ENCODE measurements around the gene CBR1. TPM values are rescaled to one million over a fixed set of nuclear protein-coding genes. Genes with fewer than 3 reads are reported as not detected.

CBR1 gene
- total and polyA plus RNA-seq, 8 donors, result 20.7 to 83.4 (median 30.1) TPM

DNA sequence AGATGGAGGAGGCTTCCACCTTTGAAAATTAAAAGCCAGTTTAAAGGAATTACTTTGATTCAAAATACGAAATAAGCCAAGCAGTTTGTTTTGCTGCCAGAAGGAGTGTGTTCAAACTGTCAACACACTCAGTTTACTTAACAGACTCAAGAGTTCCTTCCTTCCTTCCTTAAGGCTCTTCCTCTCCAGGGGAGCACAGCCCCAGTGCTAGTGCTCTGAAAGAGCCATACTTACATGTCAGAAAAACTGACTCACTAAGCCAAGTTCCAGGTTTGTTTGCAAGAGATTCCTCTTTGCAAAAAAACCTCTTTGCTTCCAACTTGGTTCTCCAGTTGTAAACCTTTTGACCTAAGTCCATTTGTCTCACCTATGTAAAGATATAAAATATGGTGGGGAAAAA lies 23.8 kb upstream of the CBR1 start:
- peaks cover 0 to 8% of the 10 kb centered on the region in 2 donors for H3K4me1 ChIP-seq
- TF ChIP-seq, protein P1, sequence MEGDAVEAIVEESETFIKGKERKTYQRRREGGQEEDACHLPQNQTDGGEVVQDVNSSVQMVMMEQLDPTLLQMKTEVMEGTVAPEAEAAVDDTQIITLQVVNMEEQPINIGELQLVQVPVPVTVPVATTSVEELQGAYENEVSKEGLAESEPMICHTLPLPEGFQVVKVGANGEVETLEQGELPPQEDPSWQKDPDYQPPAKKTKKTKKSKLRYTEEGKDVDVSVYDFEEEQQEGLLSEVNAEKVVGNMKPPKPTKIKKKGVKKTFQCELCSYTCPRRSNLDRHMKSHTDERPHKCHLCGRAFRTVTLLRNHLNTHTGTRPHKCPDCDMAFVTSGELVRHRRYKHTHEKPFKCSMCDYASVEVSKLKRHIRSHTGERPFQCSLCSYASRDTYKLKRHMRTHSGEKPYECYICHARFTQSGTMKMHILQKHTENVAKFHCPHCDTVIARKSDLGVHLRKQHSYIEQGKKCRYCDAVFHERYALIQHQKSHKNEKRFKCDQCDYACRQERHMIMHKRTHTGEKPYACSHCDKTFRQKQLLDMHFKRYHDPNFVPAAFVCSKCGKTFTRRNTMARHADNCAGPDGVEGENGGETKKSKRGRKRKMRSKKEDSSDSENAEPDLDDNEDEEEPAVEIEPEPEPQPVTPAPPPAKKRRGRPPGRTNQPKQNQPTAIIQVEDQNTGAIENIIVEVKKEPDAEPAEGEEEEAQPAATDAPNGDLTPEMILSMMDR (IDR thresholded peaks at IDR 0.05), result no peak
- H3K36me3 ChIP-seq, result peaks cover 0 to 93% of the 10 kb centered on the region in 2 donors
- H3K4me3 ChIP-seq, result no peak overlapping the region
- no peak overlapping the region for H3K27ac ChIP-seq
- H3K27me3 ChIP-seq, result no peaks in the 10 kb centered on the region
- intact Hi-C loops (cut with DNase I), result no loop called here
- DNase-seq, result no peak
- H3K9me3 ChIP-seq, result no peaks in the 10 kb centered on the region
- ATAC-seq, result peak; percentile 72

DNA sequence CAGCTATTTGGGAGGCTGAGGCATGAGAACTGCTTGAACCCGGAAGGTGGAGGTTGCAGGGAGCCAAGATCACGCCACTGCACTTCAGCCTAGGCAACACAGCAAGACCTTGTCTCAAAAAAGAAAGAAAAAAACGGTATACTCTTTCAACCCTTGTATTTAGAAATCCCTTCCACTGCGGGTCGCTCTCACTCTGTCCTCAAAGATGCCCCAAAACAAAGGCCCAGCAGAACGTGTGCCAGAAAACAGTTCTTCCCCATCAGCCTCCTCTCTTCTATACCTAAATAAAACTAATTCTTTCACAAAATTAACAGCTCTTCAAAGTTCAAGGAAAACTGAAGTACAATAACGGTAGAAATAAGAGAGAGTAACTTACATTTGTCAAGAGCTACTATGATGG lies 22.7 kb upstream of the CBR1 start:
- ATAC-seq (no peak), DNase-seq (no peak)
- Histone ChIP-seq H3K9me3 (no peaks in the 10 kb centered on the region), H3K27me3 (no peaks in the 10 kb centered on the region), H3K4me3 (no peak overlapping the region), H3K36me3 (peaks cover 0 to 92% of the 10 kb centered on the region in 2 donors), H3K4me1 (peaks cover 0 to 8% of the 10 kb centered on the region in 2 donors), H3K27ac (no peak overlapping the region)
- intact Hi-C loops (cut with DNase I), result no loop called here
- TF ChIP-seq, protein P1 (IDR thresholded peaks at IDR 0.05), result no peak

DNA sequence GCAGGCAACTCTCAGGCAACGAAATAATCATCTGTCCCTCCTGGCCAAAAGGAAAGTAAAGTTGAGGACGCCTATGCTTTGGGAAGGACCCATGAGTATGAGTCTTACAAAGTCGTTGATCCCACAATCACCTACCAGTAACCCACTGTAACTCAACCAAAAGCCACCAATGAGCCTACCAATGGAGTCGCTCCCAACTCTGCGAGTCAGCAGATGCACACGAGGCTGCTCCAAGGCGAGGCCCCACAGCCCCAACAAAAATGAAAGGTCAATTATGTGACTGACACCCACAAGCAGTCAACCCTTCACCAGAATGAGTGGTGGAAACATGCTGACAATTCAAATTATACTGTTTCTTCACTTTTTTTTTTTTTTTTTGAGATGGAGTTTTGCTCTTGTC lies 21.5 kb upstream of the CBR1 start:
- no peaks in the 10 kb centered on the region for H3K9me3 ChIP-seq
- DNase-seq, result no peak
- ATAC-seq, result no peak
- TF ChIP-seq, protein P1 (IDR thresholded peaks at IDR 0.05), result no peak
- no peak overlapping the region for H3K4me3 ChIP-seq
- no peak overlapping the region for H3K27ac ChIP-seq
- intact Hi-C loops (cut with DNase I), result no loop called here
- H3K4me1 ChIP-seq, result peaks cover 0 to 8% of the 10 kb centered on the region in 2 donors
- no peaks in the 10 kb centered on the region for H3K27me3 ChIP-seq
- peaks cover 0 to 92% of the 10 kb centered on the region in 2 donors for H3K36me3 ChIP-seq

DNA sequence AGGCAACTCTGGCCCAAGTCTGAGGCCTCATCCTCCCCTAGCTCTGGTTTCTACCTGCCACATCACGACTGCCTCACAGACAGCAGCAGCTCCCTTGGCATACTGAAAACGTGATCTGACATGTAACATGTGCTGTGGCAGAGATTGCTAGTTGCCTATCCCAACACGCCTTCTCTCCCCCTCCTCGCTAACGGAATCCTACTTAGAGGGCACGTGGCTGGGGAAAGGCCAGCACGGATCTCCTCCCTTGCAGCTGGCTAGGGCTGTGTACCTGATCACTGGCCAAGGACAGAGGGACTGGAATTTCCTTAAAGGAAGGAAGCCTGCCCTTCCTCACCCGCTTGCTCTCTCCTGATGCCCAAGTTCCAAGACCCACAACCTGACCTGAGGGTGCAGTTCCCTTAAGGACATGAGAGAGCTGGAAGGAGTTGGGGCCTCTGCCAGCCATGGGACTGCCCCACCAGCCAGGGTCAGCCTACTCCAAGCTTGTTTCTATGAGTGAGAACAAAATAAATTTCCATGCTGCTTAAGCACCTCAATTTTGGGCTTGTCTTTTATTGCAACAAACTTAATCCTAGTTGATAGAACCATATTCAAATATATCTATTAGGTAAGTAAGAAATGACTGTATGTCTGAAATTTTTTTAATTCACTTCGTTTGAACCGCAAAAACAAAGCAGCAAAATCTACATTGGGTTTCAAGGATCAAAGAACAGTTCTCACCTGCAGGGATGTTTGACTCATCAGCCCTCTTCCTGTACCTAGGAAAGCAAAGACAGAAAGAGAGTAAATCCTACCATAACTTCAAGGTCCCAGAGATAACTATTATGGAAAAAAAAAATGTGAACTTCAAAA lies 16.7 kb upstream of the CBR1 start:
- Histone ChIP-seq H3K4me1 (peaks cover 0 to 5% of the 10 kb centered on the region in 2 donors), H3K9me3 (no peaks in the 10 kb centered on the region), H3K27ac (no peak overlapping the region), H3K27me3 (no peaks in the 10 kb centered on the region), H3K4me3 (no peak overlapping the region), H3K36me3 (peaks cover 8 to 93% of the 10 kb centered on the region in 2 donors)
- ATAC-seq (no peak), DNase-seq (no peak)
- intact Hi-C loops (cut with DNase I), result no loop called here
- TF ChIP-seq, protein P1 (IDR thresholded peaks at IDR 0.05), result no peak

DNA sequence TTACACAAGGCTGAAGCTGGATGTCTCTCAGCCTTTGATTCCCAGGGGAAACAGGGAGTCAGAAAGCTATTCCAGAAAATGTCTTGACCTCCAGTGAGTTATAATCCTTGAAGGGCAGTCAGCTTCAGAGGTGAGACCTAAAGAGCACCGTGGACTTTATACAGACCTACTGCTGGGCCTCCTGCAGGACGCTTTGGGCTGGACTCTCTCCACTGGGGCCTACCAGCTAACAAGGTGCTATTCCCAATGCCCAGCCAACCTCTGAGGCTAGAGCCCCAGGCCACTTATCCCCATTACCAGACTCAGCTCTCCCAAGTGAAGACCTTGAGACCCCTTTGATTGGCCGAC lies 16.1 kb upstream of the CBR1 start:
- no peak for DNase-seq
- TF ChIP-seq, protein P1 (IDR thresholded peaks at IDR 0.05), result no peak
- no peak overlapping the region for H3K4me3 ChIP-seq
- ATAC-seq, result no peak
- H3K27me3 ChIP-seq, result no peaks in the 10 kb centered on the region
- no peak overlapping the region for H3K27ac ChIP-seq
- H3K36me3 ChIP-seq, result peaks cover 8 to 93% of the 10 kb centered on the region in 2 donors
- peaks cover 0 to 11% of the 10 kb centered on the region in 2 donors for H3K4me1 ChIP-seq
- H3K9me3 ChIP-seq, result no peaks in the 10 kb centered on the region
- intact Hi-C loops (cut with DNase I), result no loop called here

All from left lung (tissue), 10 donors.